ENCODE measurements around the gene KCNE3. TPM values are rescaled to one million over a fixed set of nuclear protein-coding genes. Genes with fewer than 3 reads are reported as not detected.
A peak's percentile ranks its signal among the peaks of the same experiment; 100 is the strongest.

Gene KCNE3
- total RNA-seq, 1 experiment from 2014 or later, result 106 TPM

GRCh38 chr11:74462009-74462408 lies 5.3 kb downstream of the KCNE3 start:
- intact Hi-C loops (cut with micrococcal nuclease; ENCODE audit: unreplicated experiment), result no loop called here
- Histone ChIP-seq H3K36me3 (ENCODE audit: insufficient read depth, low read length, poor library complexity, severe bottlenecking) (peaks cover 51% of the 10 kb centered on the region), H3K4me3 (ENCODE audit: low read depth, low read length, poor library complexity, severe bottlenecking) (no peak overlapping the region), H3K4me1 (ENCODE audit: insufficient read depth, low read length, poor library complexity, severe bottlenecking) (peaks cover 39% of the 10 kb centered on the region), H3K27me3 (replicated peaks; ENCODE audit: insufficient read depth, low read depth, low read length, poor library complexity) (no peaks in the 10 kb centered on the region), H3K27ac (ENCODE audit: low read depth, low read length, poor library complexity, severe bottlenecking) (no peak overlapping the region), H3K9me3 (ENCODE audit: low read depth, low read length, poor library complexity, severe bottlenecking) (no peaks in the 10 kb centered on the region)
- ChIA-PET CTCF (interaction anchor here (3.8 kb wide), 1 partner anchor 8 kb away, joined by 11 read pairs; no protein-coding TSS in a partner anchor), POLR2A (ENCODE audit: low non-redundant PET) (interaction anchor here (0.5 kb wide), 1 partner anchor 133 kb away, joined by 3 read pairs; no protein-coding TSS in a partner anchor)
- no TSS peak for BruUV-seq (replicated peaks)
- no peak for DNase-seq (ENCODE audit: low spot score)
- TF ChIP-seq EZH2 (IDR thresholded peaks at IDR 0.05; ENCODE audit: borderline replicate concordance, low read depth, low read length, poor library complexity, severe bottlenecking), result no peak
- TF ChIP-seq, protein P1, sequence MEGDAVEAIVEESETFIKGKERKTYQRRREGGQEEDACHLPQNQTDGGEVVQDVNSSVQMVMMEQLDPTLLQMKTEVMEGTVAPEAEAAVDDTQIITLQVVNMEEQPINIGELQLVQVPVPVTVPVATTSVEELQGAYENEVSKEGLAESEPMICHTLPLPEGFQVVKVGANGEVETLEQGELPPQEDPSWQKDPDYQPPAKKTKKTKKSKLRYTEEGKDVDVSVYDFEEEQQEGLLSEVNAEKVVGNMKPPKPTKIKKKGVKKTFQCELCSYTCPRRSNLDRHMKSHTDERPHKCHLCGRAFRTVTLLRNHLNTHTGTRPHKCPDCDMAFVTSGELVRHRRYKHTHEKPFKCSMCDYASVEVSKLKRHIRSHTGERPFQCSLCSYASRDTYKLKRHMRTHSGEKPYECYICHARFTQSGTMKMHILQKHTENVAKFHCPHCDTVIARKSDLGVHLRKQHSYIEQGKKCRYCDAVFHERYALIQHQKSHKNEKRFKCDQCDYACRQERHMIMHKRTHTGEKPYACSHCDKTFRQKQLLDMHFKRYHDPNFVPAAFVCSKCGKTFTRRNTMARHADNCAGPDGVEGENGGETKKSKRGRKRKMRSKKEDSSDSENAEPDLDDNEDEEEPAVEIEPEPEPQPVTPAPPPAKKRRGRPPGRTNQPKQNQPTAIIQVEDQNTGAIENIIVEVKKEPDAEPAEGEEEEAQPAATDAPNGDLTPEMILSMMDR (conservative IDR thresholded peaks at IDR 0.05; ENCODE audit: low read depth, low read length), result no peak

- no peaks in the 10 kb centered on the region for H3K27me3 ChIP-seq (replicated peaks; ENCODE audit: insufficient read depth, low read depth, low read length, poor library complexity)
- H3K4me3 ChIP-seq (ENCODE audit: low read depth, low read length, poor library complexity, severe bottlenecking), result no peak overlapping the region
- peaks cover 61% of the 10 kb centered on the region for H3K36me3 ChIP-seq (ENCODE audit: insufficient read depth, low read length, poor library complexity, severe bottlenecking)
- H3K27ac ChIP-seq (ENCODE audit: low read depth, low read length, poor library complexity, severe bottlenecking), result peak overlapping the region; percentile 30
- BruUV-seq (replicated peaks), result no TSS peak
- intact Hi-C loops (cut with micrococcal nuclease; ENCODE audit: unreplicated experiment), result no loop called here
- POLR2A ChIA-PET (ENCODE audit: low non-redundant PET), result no interaction called here
- peaks cover 29% of the 10 kb centered on the region for H3K4me1 ChIP-seq (ENCODE audit: insufficient read depth, low read length, poor library complexity, severe bottlenecking)
- H3K9me3 ChIP-seq (ENCODE audit: low read depth, low read length, poor library complexity, severe bottlenecking), result no peaks in the 10 kb centered on the region
- CTCF ChIA-PET, result interaction anchor here (0.6 to 0.7 kb wide), 2 partner anchors 11 to 111 kb away, joined by 3 to 4 read pairs; no protein-coding TSS in a partner anchor
- no peak for TF ChIP-seq EZH2 (IDR thresholded peaks at IDR 0.05; ENCODE audit: borderline replicate concordance, low read depth, low read length, poor library complexity, severe bottlenecking)
- no peak for DNase-seq (ENCODE audit: low spot score)
These were observed 6.7 kb downstream of the KCNE3 start for GRCh38 chr11:74460481-74461154.

GRCh38 chr11:74460065-74460464 lies 7.3 kb downstream of the KCNE3 start:
- Histone ChIP-seq H3K9me3 (ENCODE audit: low read depth, low read length, poor library complexity, severe bottlenecking) (no peaks in the 10 kb centered on the region), H3K27ac (ENCODE audit: low read depth, low read length, poor library complexity, severe bottlenecking) (no peak overlapping the region), H3K4me1 (ENCODE audit: insufficient read depth, low read length, poor library complexity, severe bottlenecking) (peaks cover 26% of the 10 kb centered on the region), H3K27me3 (replicated peaks; ENCODE audit: insufficient read depth, low read depth, low read length, poor library complexity) (no peaks in the 10 kb centered on the region), H3K4me3 (ENCODE audit: low read depth, low read length, poor library complexity, severe bottlenecking) (no peak overlapping the region), H3K36me3 (ENCODE audit: insufficient read depth, low read length, poor library complexity, severe bottlenecking) (peaks cover 61% of the 10 kb centered on the region)
- ChIA-PET POLR2A (ENCODE audit: low non-redundant PET) (no interaction called here), CTCF (no interaction called here)
- no peak for TF ChIP-seq EZH2 (IDR thresholded peaks at IDR 0.05; ENCODE audit: borderline replicate concordance, low read depth, low read length, poor library complexity, severe bottlenecking)
- TF ChIP-seq, protein P1 (conservative IDR thresholded peaks at IDR 0.05; ENCODE audit: low read depth, low read length), result no peak
- DNase-seq (ENCODE audit: low spot score), result no peak
- BruUV-seq (replicated peaks), result no TSS peak
- intact Hi-C loops (cut with micrococcal nuclease; ENCODE audit: unreplicated experiment), result no loop called here

DNA sequence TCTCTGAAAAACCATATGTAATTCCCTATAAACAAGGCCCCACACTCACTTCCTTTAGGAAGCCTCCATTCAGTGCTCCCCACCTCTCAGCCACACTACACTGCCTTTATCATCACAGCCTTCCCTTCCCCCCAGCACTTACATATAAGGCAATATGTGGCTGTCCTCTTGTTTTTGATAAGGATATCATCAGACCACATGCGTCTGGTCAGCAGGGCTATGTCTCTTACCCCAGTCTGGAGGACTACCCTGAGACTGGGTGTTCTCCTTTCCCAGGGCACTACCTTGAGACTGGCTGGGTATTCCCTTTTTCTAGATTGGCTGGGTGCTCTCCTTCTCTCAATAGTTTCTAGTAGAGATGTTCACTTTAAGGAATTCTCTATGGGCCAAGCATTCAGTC lies 7.8 kb downstream of the KCNE3 start:
- H3K9me3 ChIP-seq (ENCODE audit: low read depth, low read length, poor library complexity, severe bottlenecking), result no peaks in the 10 kb centered on the region
- ChIA-PET CTCF (no interaction called here), POLR2A (ENCODE audit: low non-redundant PET) (no interaction called here)
- no peaks in the 10 kb centered on the region for H3K27me3 ChIP-seq (replicated peaks; ENCODE audit: insufficient read depth, low read depth, low read length, poor library complexity)
- no peak for DNase-seq (ENCODE audit: low spot score)
- H3K4me3 ChIP-seq (ENCODE audit: low read depth, low read length, poor library complexity, severe bottlenecking), result no peak overlapping the region
- intact Hi-C loops (cut with micrococcal nuclease; ENCODE audit: unreplicated experiment), result no loop called here
- BruUV-seq (replicated peaks), result no TSS peak
- no peak overlapping the region for H3K27ac ChIP-seq (ENCODE audit: low read depth, low read length, poor library complexity, severe bottlenecking)
- peaks cover 22% of the 10 kb centered on the region for H3K4me1 ChIP-seq (ENCODE audit: insufficient read depth, low read length, poor library complexity, severe bottlenecking)
- H3K36me3 ChIP-seq (ENCODE audit: insufficient read depth, low read length, poor library complexity, severe bottlenecking), result peaks cover 61% of the 10 kb centered on the region
- TF ChIP-seq, protein P1 (conservative IDR thresholded peaks at IDR 0.05; ENCODE audit: low read depth, low read length), result no peak
- TF ChIP-seq EZH2 (IDR thresholded peaks at IDR 0.05; ENCODE audit: borderline replicate concordance, low read depth, low read length, poor library complexity, severe bottlenecking), result no peak
